NCI-H2171 treated with DMSO at 0.1 percent for 48 hours (cell line): ENCODE data around the gene RHEX.
A peak's percentile ranks its signal among the peaks of the same experiment; 100 is the strongest.

Source experiments
- DNase-seq: peaks from one replicate; lab custom pipeline; 2025; lab: John Stamatoyannopoulos, UW

Gene RHEX

DNA sequence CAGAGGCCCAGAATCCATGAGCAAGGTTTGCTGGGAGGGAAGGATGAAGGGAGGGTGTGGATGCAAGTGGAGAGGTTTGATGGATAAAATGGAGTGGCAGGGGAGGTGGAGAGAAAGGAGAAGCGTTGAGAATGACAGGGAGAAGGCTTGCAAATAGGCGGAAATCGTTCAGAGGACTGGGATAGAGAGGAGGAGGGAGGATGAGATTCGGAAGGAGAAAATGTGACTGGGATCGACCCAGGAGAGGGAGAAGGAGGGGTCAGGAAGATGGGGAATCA lies 63.8 kb downstream of the RHEX start:
- no peak for DNase-seq

DNA sequence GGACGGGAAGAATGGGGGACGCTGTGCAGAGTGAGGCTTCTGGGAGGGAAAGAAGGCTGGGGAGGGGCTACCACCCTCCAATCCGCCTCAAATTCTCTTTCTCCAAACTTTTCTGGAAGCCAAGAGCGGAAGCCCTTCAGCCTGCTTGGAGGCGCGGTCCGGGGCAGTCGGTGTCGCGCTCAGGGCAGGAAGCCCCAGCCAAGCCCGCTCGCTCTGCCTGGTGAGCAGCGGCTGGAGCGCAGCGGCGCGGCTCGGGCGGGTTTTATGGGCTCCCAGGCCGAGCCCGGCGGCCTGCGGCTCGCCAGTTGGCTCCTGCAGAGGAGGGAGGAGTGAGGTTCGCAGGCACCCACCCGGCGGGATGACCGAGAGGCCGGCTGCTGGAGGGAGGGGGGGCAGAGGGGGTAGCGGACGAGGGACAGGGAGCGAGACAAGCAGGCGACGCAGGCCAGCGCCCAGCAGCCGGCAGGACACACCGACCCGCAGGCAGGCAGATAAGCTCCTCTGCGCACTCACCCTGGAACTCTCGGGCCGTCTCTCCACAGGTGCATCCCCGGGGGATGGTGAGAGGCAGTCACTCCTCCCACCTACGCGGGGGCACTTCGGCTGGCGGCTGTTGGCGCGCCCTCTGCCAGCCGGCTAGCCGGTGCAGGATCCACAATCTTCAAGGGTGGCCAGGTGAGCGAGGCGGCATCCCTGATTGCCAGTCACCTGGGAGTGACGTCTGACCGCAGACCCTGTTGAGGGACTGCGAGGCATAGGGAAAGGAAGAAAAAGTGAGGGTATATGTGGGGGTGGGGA lies 64.4 kb downstream of the RHEX start, which contains the start of gene AVPR1B:
Gene AVPR1B, minus strand, starts transcription at position 238 of the 798 bp plus-strand sequence. CDS start 498 bp downstream, outside the sequence.
- peak; percentile 80 for DNase-seq

DNA sequence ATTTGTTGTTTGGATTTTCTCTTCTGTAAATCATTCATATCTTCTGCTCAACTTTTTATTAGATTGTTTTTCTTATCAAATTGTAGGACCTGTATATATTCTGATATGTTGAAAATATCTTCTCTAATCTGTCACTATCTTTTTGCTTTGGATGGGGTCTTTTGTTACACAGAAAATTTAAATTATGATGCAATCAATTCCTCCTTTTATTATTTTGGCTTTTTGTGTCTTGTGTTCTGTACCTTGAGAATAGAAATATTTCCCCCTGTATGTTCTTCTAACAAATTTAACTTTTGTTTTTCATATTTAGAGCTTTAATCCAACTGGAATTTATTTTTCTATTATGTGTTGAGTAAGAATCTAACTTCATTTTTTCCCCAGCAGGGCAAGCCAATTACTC lies 67.4 kb downstream of the RHEX start:
- DNase-seq = no peak

DNA sequence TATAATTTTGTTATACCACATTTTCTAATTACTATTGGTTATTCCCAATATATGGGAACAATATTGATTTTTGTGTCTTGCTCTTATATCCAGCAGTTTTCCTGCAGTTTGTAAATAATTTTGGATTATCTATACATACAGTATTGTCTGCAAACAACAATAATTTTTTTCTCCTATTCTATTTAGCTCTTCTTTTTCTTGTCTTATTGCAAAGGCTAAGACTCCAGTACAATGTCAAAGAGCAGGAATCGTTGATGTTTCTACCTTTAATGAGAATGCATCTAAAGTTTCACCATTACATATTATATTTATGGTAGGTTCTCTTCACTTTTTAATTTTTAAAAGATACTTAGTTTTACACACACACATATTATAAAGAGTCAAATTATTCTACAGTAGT lies 68.3 kb downstream of the RHEX start:
- DNase-seq = no peak

DNA sequence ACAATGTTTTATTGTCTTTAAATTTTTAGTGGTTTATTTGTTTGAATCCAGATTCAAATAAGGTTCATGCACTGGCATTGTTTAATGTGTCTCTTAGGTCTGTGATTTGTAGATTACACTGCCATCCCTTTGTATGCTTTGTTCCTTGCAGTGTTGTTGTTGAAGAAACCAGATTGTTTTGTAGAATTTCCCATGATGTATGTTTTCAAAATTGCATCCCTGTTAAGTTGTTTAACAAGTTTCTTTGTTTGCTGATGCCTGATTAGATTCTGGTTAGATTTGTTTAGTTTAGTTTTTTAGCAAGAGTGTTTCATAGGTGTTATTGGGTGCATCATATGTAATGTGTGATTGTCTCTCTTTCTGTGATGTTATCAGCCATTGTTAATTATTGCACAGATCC lies 69.7 kb downstream of the RHEX start:
- no peak for DNase-seq

DNA sequence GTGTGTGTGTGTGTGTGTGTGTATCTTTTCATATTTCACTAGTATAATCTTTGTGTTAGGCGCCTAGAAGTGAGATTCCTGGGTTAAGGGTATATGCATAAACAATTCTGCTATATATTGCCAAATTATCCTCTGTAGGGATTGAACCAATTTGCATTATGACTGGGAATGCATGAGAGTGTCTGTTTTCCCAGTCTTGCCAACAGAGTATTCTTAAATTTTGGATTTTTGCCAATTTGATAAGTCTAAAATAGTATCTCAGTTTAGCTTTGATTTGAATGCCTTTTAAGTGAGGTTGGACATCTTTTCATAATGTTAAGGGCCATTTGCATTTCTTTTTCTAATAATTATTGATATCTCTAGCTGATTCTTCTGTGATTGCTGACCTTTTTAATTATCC lies 72.4 kb downstream of the RHEX start:
- DNase-seq = no peak

DNA sequence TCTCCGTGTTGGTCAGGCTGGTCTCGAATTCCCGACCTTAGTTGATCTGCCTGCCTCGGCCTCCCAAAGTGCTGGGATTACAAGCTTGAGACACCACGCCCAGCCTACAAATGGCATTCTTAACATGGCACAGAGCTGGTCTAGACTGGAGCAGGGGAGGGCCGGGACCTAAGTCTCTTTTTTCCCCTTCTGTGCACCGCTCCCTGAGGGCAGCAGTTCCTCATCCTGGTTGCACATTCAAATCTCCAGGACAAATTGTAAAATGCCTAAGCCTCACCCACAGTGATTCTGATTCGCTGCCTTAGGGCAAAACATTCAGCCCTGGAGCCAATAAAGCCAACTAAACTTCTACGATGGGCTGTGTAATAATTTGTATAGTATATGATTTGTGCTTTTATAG lies 74.4 kb downstream of the RHEX start:
- no peak for DNase-seq

DNA sequence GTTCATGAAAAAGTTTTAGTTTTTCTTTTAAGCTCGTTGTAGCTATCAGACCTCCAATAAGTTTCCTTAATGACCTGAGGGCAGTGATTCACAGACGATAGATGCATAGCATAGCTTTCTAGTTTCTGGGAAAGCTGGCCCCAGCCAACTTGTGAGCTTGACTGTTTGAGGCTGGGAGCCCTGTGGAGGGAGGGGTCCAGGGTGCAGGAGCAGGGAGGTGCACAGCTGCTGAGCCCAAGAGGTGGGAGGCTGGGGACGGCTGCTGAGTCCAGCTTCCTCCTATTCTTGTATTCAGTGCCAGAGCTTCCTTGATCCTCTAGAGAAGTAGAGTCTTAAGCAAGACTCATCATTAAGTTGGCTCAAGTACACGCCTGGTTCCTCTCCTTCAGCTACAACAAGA lies 75.2 kb downstream of the RHEX start:
- no peak for DNase-seq

DNA sequence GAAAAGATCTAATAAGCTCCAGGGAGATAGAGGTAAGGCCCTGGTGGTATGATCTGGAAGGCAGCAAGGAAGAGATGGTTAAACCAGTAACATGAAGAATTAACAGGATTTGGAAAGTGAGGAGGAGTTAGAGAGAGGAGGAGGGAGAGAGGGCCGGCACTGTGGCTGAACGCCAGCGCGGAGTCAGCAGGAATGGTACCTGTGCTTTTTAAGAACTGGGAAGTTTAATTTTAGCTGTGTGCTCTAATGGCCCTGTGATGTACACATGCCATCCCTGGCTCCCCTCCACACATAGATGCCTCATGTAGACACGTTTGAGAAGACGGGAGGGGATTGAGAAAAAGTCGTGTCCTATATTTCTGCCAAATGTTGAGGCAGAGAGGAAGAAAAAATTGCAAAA lies 78.1 kb downstream of the RHEX start:
- DNase-seq = no peak

DNA sequence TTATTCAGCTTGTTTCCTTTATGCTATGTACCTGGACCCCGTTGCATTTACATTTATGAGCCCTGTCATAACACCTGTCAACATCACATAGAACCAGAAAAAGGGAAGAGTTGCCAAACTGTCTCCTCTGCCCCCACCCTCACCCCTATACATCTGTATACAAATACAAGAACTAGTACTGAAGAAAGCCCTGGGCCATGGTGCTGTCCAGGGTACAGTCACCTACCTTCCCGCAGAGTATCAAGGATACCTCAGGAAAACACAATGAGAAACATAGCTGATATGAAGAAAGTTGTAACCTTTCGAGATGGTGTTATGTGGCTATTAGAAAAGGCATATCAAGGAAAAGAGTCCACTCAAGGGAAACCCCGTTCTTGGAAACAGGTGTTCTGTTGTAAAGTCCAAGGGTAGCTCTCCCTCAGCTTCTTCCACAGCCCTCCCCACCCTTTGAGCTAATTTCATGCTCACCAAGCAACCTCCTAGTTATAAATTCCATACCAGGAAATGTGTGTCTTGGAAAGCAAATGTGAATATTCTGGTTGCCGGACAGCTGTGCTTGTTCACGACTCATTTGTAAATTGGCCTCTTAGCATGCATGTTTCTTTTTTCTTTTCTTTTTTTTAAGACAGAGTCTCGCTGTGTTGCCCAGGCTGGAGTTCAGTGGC lies 80.9 kb downstream of the RHEX start:
- no peak for DNase-seq

DNA sequence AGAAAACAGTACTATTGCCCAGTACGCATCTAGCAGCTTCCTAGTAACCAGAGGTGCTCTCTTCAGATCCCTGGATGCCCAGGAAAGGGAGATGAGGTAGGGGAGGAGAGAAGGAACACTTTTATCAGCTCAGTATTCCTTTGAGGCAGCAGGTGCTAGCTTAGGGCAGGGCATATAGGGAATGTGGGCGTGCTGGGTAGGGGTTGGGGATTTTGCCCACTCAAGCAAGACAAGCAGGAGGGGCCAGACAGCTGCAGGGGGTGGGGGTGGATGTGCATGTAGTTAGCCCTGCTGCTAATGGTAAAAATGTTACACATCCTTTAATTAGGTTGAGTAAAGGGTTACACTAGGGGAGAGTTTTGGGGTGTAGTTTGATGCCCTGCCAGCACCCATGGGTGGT lies 82.3 kb downstream of the RHEX start:
- DNase-seq = peak; percentile 55

DNA sequence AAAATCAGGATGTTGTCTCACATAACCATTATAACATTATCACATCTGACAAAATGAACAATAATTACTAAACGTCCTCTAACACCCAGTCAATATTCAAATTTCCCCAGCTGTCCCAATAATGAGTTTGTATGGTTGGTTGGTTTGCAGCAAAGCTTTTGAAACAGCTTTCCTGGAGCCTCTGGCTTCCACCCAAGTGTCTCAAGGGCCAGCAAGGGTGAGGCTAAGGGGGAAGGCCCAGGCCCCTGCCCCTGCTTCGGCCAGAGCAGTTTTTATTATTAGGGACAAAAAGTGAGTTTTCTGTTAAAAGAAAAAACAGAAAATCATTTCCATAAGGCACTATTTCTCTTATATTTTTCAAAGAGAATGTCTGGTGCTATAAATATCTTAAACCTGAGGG lies 83.3 kb downstream of the RHEX start:
- DNase-seq = peak; percentile 17

DNA sequence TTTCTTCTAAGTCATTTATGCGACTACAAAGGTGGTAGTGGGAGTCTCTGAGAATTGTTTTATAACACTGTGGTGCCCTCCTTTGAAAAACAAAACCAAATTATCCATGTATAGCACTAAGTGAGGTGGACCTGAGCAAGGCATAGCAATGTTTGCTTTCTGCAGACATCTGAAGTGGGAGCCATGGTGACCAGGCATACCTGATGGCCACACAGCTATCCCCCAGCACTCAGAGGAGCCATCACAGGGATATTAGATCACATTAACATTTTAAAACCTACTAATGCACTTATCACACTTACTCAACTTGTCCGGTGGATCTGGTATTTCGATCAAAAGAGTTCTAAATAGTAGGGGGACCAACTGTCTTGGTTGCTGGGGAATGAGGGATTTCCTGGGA lies 89.0 kb downstream of the RHEX start:
- DNase-seq = no peak

DNA sequence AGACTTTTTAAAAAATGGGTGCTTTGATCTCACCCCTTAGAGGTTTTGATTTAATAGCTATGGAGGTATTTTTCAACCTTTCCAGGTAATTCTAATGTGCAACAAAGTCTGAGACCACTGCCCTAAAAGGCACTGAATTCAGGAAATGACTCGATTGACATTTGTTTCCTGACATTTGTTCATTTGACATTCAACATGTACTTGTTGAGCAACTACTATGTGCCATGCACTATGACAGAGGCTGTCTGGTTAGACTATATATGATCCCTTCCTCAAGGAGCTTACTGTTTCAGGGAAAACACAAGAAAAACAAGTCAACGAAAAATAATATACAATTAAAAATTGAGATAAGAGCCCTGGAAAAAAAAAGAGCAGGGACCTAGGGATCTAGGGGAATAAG lies 89.8 kb downstream of the RHEX start:
- DNase-seq = no peak

DNA sequence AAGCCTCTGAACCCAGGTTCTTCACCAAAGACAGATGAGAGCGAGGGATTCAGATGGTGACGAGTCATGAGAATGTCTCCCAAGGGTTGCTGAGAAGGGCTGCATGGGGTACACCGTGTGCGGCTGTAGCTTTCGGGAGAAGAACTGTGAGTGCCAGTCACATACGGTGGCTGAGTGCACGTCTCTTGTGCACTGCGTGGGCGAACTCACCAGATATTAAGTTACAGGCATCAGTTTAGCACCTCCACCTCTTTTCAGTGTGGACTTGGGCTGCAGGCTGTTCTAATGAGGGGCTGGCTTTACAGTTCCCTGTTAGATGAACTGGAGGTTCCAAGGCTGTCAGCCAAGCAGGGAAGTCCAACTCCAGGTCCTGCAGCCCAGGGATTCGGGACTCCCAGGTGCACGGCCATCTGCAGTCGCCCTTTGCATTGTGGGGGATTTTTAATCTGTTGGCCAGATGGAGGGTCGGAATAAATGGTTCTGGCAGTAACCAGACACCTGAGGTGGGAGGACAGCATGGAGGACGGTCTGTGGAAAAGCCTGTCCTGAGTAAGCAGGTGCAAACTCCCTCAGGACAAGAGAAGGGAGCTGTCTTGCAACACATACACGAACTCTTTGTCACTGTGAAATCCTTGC lies 90.7 kb downstream of the RHEX start:
- DNase-seq = peak; percentile 93

DNA sequence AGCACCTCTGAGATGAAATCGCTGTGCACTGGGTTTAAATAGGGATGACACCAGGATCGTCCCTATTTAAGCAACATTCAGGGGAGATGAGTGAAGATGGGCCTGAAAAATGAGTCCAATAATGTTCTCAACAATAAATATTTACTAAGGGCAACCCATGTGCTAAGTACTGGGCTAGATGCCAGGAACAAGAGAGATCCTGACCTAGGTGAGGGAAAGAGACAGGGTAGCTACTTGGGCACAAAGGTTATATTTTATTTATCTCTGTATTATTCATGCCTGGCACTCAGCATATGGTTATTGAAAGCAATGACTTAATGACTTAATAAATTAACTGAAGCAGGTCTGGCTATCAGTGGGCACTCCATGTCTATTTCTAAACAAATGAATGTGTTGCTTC lies 91.6 kb downstream of the RHEX start:
- DNase-seq = peak; percentile 73

DNA sequence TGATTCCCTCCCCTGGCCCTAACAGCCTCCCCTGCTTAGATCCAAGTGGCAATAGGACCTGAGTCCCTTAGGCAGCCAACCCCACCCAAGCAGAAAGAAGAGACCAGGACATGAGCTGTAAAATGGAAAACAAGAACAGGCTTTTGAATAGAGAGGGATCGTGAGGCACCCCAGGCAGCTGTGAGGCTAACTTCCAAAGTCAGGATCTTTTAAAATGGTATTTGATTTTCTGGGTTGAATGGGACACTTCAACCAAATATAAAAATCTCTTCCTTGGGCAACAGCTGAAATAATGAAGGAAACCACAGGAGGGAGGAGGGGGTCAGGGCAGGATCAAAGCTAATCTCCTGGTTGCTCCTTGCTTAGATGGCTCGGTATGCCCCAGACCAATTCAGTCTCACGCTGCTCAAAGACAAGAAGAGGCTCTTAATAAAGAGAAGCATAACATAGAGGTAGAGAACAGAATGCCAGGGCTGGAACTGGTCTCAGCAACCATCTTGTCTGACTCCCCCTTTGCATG lies 92.9 kb downstream of the RHEX start:
- no peak for DNase-seq
